HCT116 (cell line): ENCODE measurements around the gene GGACT.

ENCODE experiments used
- CEBPB ChIP-seq: IDR thresholded peaks from 2 replicates; pipeline ENCODE4 v1.6.1; 2012; ENCODE audit warnings: low read depth
- EGR1 ChIP-seq: IDR thresholded peaks from 2 replicates; pipeline ENCODE4 v1.6.1; 2012; ENCODE audit warnings: low read depth
- ELF1 ChIP-seq: IDR thresholded peaks from 2 replicates; pipeline ENCODE4 v1.6.1; 2012; ENCODE audit warnings: low read depth, borderline replicate concordance
- EZH2 ChIP-seq: fragments of 200-600 bp; sonication (generic); IDR thresholded peaks from 2 replicates; pipeline ENCODE4 v1.6.1; 2017; ENCODE audit warnings: antibody characterized with exemption, mixed run types
- FOSL1 ChIP-seq: IDR thresholded peaks from 2 replicates; pipeline ENCODE4 v1.6.1; 2012; ENCODE audit warnings: low read depth
- JUND ChIP-seq: IDR thresholded peaks from 2 replicates; pipeline ENCODE4 v1.6.1; 2012
- POLR2A ChIP-seq: IDR thresholded peaks from 2 replicates; pipeline ENCODE4 v1.7.0; 2011; ENCODE audit warnings: borderline replicate concordance; ENCODE audit not compliant: insufficient read depth, insufficient read length; ENCODE audit errors: extremely low read depth
- SIN3A ChIP-seq: IDR thresholded peaks from 2 replicates; pipeline ENCODE4 v1.6.1; 2012; ENCODE audit warnings: low read depth
- SP1 ChIP-seq: IDR thresholded peaks from 2 replicates; pipeline ENCODE4 v1.6.1; 2012; ENCODE audit warnings: low read depth
- SRF ChIP-seq: IDR thresholded peaks from 2 replicates; pipeline ENCODE4 v1.6.1; 2012; ENCODE audit warnings: low read depth
- TCF7L2 ChIP-seq: IDR thresholded peaks from 2 replicates; pipeline ENCODE4 v1.7.0; 2011; ENCODE audit warnings: borderline replicate concordance, inconsistent platforms; ENCODE audit not compliant: insufficient read depth, insufficient read length; ENCODE audit errors: extremely low read depth
- YY1 ChIP-seq: IDR thresholded peaks from 2 replicates; pipeline ENCODE4 v1.6.1; 2011; ENCODE audit warnings: low read length, low read depth, moderate library complexity, mild to moderate bottlenecking; ENCODE audit not compliant: insufficient replicate concordance; ENCODE audit errors: extremely low read depth
- TF ChIP-seq, protein P1 (sequence below), 3 experiments: fragments of 200-600 bp in 1 of 3; sonication (generic) in 1 of 3; IDR thresholded peaks in 2 of 3; conservative IDR thresholded peaks in 1 of 3; 2 replicates each; pipeline ENCODE4 v1.5.1; 2012 to 2017; ENCODE audit warnings: low read depth in 2 of 3, low read length in 2 of 3, antibody characterized with exemption in 1 of 3, borderline replicate concordance in 1 of 3, control low read depth in 1 of 3, mild to moderate bottlenecking in 1 of 3, mixed read lengths in 1 of 3, mixed run types in 1 of 3, moderate library complexity in 1 of 3; ENCODE audit not compliant: insufficient read depth in 1 of 3
- TF ChIP-seq, protein P2 (sequence below): IDR thresholded peaks from 2 replicates; pipeline ENCODE4 v1.6.1; 2012; ENCODE audit warnings: low read depth

DNA sequence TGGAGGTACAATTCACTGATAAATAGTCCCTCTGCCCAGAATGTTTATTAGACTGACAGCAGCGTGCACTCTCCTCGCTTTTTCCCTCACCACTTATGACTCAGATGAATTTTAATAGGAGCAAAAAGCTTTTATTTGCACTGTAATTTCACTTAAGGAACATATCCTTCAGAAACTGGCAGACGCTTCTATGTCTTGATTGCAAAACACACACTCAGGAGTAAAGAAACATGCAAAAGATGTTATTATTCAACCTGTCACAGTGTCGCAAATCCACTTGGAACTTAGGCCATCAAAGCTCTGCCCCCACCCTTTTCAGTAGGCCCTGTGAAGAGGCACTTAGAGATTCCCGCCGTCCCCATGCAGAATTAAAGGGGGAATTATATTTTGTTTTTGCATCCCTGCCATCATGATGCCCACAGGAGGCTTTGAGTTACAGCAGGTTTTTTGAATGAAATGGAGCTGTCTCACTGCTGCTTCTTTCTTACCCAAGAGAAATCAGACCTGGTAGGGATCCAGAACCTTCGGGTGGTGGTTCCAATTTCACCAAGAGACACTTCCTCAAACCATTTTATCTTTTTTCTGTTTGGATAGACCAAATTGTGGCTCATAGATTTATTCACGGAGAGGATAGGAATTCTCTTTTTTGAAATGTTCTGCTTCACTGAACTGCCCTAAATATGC is 74.5 kb downstream of the GGACT start:
- TF ChIP-seq POLR2A: no peak
- TF ChIP-seq EZH2: no peak
- TF ChIP-seq SP1: no peak
- TF ChIP-seq, protein P1, sequence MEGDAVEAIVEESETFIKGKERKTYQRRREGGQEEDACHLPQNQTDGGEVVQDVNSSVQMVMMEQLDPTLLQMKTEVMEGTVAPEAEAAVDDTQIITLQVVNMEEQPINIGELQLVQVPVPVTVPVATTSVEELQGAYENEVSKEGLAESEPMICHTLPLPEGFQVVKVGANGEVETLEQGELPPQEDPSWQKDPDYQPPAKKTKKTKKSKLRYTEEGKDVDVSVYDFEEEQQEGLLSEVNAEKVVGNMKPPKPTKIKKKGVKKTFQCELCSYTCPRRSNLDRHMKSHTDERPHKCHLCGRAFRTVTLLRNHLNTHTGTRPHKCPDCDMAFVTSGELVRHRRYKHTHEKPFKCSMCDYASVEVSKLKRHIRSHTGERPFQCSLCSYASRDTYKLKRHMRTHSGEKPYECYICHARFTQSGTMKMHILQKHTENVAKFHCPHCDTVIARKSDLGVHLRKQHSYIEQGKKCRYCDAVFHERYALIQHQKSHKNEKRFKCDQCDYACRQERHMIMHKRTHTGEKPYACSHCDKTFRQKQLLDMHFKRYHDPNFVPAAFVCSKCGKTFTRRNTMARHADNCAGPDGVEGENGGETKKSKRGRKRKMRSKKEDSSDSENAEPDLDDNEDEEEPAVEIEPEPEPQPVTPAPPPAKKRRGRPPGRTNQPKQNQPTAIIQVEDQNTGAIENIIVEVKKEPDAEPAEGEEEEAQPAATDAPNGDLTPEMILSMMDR (IDR thresholded peaks at IDR 0.05 in 2 of 3, conservative IDR thresholded peaks at IDR 0.05 in 1 of 3; ENCODE audit: borderline replicate concordance in 1 of 3, insufficient read depth in 1 of 3, low read depth in 2 of 3, low read length in 2 of 3): no peak
- no peak for TF ChIP-seq FOSL1
- TF ChIP-seq YY1: no peak
- no peak for TF ChIP-seq SIN3A
- no peak for TF ChIP-seq TCF7L2
- TF ChIP-seq CEBPB: no peak
- TF ChIP-seq EGR1: no peak
- TF ChIP-seq JUND: no peak
- TF ChIP-seq SRF: no peak
- TF ChIP-seq, protein P2, sequence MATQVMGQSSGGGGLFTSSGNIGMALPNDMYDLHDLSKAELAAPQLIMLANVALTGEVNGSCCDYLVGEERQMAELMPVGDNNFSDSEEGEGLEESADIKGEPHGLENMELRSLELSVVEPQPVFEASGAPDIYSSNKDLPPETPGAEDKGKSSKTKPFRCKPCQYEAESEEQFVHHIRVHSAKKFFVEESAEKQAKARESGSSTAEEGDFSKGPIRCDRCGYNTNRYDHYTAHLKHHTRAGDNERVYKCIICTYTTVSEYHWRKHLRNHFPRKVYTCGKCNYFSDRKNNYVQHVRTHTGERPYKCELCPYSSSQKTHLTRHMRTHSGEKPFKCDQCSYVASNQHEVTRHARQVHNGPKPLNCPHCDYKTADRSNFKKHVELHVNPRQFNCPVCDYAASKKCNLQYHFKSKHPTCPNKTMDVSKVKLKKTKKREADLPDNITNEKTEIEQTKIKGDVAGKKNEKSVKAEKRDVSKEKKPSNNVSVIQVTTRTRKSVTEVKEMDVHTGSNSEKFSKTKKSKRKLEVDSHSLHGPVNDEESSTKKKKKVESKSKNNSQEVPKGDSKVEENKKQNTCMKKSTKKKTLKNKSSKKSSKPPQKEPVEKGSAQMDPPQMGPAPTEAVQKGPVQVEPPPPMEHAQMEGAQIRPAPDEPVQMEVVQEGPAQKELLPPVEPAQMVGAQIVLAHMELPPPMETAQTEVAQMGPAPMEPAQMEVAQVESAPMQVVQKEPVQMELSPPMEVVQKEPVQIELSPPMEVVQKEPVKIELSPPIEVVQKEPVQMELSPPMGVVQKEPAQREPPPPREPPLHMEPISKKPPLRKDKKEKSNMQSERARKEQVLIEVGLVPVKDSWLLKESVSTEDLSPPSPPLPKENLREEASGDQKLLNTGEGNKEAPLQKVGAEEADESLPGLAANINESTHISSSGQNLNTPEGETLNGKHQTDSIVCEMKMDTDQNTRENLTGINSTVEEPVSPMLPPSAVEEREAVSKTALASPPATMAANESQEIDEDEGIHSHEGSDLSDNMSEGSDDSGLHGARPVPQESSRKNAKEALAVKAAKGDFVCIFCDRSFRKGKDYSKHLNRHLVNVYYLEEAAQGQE: no peak
- no peak for TF ChIP-seq ELF1
